ENCODE results near the gene DCUN1D1.

DNA sequence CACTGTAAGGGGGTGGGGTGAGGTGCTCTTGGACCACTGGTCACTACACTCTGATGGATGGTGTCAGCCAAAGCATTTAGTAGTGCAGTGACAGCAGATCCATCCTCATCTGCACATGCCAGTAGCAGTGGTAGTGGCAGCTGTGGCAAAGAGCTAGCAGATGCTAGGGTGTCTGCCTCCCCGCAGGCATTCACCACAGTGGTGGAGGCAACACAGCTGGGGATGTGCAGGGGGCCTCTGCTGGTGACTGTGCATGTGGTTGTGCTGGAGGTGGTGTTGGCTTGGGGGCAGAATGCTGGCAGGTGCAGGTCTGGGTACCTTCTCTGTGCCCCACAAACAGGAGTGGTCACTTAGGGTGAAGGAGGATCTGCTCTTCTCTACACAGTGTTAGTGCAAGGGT, 19.4 kb upstream of the DCUN1D1 start:
- TF ChIP-seq OSR1 (CRISPR knock-in tag; IDR thresholded peaks at IDR 0.05) (no peak), RARB (CRISPR knock-in tag; IDR thresholded peaks at IDR 0.05) (no peak), CSDC2 (CRISPR knock-in tag; IDR thresholded peaks at IDR 0.05) (no peak), ZC3H10 (CRISPR knock-in tag; IDR thresholded peaks at IDR 0.05) (no peak), POU6F1 (CRISPR knock-in tag; IDR thresholded peaks at IDR 0.05; ENCODE audit: borderline replicate concordance, low read depth) (no peak), TOX (CRISPR knock-in tag; IDR thresholded peaks at IDR 0.05; ENCODE audit: borderline replicate concordance) (no peak), CREB5 (CRISPR knock-in tag; IDR thresholded peaks at IDR 0.05; ENCODE audit: low read depth) (no peak), PATZ1 (CRISPR knock-in tag; IDR thresholded peaks at IDR 0.05; ENCODE audit: borderline replicate concordance) (no peak)

All from SK-N-SH treated with all-trans-retinoic acid at 6 μM for 48 hours (cell line).